ENCODE data around the gene LMF1. TPM values are rescaled to one million over a fixed set of nuclear protein-coding genes. Genes with fewer than 3 reads are reported as not detected.

LMF1 gene
- total RNA-seq, 4 donors from 2014 or later, result 23.2 to 97.8 (median 89.1) TPM

DNA sequence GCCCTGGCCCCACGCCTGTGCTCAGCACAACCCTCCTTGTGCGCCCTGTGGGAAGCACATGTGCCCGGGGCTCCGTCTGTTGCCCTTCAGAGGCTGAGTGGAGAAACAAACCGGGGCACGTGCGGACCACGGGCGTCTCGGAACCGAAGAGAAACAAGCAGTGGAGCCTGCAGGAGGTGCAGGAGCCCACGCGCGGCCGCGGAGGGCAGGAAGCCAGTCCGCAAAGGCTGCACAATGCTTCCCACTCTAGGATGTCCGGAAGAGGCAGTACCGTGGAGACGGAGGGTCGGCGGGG is 94.8 kb downstream of the LMF1 start:
- no peaks in the 10 kb centered on the region for H3K36me3 ChIP-seq
- WGBS, 2 donors, result 92 to 95% methylated on average over 20 of the region's 22 CpGs
- TF ChIP-seq, protein P1, sequence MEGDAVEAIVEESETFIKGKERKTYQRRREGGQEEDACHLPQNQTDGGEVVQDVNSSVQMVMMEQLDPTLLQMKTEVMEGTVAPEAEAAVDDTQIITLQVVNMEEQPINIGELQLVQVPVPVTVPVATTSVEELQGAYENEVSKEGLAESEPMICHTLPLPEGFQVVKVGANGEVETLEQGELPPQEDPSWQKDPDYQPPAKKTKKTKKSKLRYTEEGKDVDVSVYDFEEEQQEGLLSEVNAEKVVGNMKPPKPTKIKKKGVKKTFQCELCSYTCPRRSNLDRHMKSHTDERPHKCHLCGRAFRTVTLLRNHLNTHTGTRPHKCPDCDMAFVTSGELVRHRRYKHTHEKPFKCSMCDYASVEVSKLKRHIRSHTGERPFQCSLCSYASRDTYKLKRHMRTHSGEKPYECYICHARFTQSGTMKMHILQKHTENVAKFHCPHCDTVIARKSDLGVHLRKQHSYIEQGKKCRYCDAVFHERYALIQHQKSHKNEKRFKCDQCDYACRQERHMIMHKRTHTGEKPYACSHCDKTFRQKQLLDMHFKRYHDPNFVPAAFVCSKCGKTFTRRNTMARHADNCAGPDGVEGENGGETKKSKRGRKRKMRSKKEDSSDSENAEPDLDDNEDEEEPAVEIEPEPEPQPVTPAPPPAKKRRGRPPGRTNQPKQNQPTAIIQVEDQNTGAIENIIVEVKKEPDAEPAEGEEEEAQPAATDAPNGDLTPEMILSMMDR (IDR thresholded peaks at IDR 0.05), result no peak
- no peak for TF ChIP-seq POLR2A (IDR thresholded peaks at IDR 0.05)
- H3K9me3 ChIP-seq, result no peaks in the 10 kb centered on the region
- intact Hi-C loops (cut with DNase I), result no loop called here
- DNase-seq, result no peak
- no peaks in the 10 kb centered on the region for H3K4me1 ChIP-seq
- no peak overlapping the region for H3K4me3 ChIP-seq (replicated peaks in 1 of 3)
- no peak overlapping the region for H3K27ac ChIP-seq
- H3K27me3 ChIP-seq, result no peaks in the 10 kb centered on the region

DNA sequence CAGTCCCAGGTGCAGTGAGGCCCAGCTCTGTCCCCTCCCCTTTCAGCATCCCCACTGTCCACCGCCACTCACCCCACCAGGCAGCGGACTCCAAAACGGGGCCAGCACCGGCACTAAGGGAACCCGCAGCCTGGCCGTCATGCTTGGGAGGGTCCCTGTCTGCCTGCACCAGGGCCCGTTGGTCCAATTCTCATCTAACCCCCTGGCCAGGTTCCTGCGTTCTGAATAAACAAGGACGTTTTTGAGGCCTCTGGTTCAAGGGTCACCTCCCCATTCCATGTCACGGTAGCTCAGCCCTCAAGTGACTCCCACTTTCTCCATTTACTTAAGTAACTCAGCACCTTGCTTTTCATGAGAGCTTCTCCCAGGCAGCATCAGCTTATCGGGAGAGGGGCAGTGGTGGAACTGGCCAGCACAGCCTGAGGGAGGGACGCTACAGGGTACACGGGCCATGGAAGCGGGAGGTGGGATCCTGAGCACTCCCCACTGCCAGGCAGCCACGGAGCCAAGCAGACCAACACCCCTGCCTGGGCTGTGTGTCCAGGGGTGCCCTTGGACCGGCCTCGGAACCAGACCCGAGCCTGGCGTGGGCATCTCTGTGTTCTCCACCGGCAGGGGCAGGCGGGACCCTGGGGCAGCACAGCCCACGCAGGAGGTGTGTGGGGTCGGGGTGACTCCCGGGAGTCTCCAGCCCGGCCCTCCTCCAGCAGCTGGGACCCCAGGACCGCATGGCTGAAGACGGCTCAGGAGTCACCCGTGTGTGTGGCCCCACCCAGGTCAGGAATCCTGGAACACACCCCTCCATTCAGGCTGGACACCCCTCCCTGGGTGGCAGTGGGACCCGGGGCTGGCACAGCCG is 95.4 kb downstream of the LMF1 start:
- no peak overlapping the region for H3K4me3 ChIP-seq (replicated peaks in 1 of 3)
- no peaks in the 10 kb centered on the region for H3K27me3 ChIP-seq
- no peak for DNase-seq
- 89 to 91% methylated on average over 14 to 15 of the region's 30 CpGs for WGBS, 2 donors
- no peaks in the 10 kb centered on the region for H3K9me3 ChIP-seq
- TF ChIP-seq POLR2A (IDR thresholded peaks at IDR 0.05), result no peak
- TF ChIP-seq, protein P1 (IDR thresholded peaks at IDR 0.05), result no peak
- no peak overlapping the region for H3K27ac ChIP-seq
- peaks cover 0 to under 1% of the 10 kb centered on the region in 2 donors for H3K36me3 ChIP-seq
- H3K4me1 ChIP-seq, result no peaks in the 10 kb centered on the region
- intact Hi-C loops (cut with DNase I), result no loop called here

DNA sequence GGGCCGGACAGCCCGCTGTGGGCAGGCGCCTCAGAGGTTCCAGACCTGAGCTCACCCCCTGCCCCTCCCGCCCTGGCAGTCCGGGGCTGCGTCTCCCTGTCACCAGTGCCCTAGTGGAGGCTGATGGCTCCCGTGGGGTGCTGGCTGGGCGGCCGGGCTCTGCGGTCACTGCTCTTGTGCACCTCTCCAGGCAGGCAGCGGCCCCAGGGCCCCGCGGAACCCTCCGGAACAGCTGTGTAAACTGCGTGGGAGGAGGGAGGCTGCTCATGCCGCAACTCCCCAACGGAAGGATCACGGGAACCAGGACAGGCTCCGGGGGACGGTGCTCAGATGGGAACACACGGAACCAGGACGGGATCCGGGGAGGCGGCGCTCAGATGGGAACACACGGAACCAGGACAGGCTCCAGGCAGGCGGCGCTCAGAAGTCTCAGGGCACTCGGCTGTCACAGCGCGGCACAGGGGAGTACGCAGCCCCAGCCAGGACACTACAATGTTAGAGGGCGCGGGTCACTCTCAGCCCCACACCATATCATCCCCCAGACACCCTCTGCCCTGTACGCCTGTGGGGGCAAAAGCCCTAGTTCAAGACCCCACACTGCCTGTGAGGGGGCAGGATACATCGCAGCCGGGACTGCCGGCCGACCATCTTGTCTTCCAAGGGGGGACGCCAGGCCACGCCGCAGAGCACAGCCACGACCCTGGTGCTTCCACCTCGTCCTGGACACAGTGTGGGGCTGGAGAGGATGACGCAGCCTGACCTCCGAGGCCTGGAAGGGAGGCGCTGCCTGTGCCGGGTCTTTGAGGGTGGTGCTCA is 96.2 kb downstream of the LMF1 start:
- H3K9me3 ChIP-seq, result no peaks in the 10 kb centered on the region
- H3K36me3 ChIP-seq, result peaks cover 0 to 3% of the 10 kb centered on the region in 2 donors
- H3K27me3 ChIP-seq, result no peaks in the 10 kb centered on the region
- no peak overlapping the region for H3K27ac ChIP-seq
- intact Hi-C loops (cut with DNase I), result no loop called here
- no peaks in the 10 kb centered on the region for H3K4me1 ChIP-seq
- H3K4me3 ChIP-seq (replicated peaks in 1 of 3), result no peak overlapping the region
- TF ChIP-seq, protein P1 (IDR thresholded peaks at IDR 0.05), result no peak
- TF ChIP-seq POLR2A (IDR thresholded peaks at IDR 0.05), result no peak
- DNase-seq, result no peak
- WGBS, 2 donors, result 92 to 93% methylated on average over 40 of the region's 48 CpGs

DNA sequence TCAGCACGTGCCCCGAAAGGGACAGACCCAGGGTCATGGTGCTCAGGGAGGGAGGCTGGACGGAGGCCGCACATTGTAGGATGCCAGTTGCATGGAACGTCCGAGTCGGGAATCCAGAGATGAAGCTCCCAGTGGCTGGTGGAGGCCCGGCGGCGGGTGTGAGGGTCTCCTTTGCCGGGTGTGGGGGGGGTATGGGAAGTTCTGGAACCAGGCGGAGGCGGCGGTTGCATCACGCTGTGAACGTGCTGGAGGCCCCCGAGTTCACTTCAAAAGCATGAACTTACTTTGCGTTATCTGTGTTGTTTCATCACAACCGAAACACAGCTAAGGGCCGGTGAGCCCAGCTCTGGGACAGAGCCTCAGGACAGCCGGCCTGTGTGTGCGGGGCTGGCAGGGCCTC is 96.9 kb downstream of the LMF1 start:
- WGBS, 2 donors, result 91 to 93% methylated on average over 19 to 20 of the region's 22 CpGs
- H3K27me3 ChIP-seq, result no peaks in the 10 kb centered on the region
- no peak overlapping the region for H3K27ac ChIP-seq
- no peak overlapping the region for H3K4me3 ChIP-seq (replicated peaks in 1 of 3)
- H3K4me1 ChIP-seq, result no peaks in the 10 kb centered on the region
- DNase-seq, result no peak
- H3K36me3 ChIP-seq, result peaks cover 0 to 3% of the 10 kb centered on the region in 2 donors
- TF ChIP-seq, protein P1 (IDR thresholded peaks at IDR 0.05), result no peak
- TF ChIP-seq POLR2A (IDR thresholded peaks at IDR 0.05), result no peak
- intact Hi-C loops (cut with DNase I), result no loop called here
- H3K9me3 ChIP-seq, result no peaks in the 10 kb centered on the region

DNA sequence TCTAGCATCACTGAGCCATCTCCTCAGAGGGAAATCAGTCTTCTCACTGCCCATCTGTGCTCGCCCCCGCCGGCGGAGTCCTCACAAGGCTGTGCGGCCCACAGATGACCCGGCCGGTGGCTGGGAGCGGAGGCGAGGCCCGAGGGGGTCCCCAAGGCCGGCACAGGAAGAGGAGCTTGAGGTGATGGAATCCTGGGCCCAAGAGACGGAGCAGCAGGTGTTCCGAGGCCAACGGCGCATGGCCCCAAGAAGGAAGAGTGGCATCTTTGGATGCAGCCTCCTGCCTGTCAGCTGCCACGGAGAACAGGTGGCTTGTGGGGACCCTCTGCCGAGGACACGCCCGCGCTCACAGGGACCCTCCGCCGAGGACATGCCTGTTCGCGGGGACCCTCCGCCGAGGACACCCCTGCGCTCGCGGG is 97.5 kb downstream of the LMF1 start:
- H3K36me3 ChIP-seq, result peaks cover 0 to 3% of the 10 kb centered on the region in 2 donors
- 89 to 93% methylated on average over 17 to 29 of the region's 29 CpGs for WGBS, 2 donors
- TF ChIP-seq, protein P1 (IDR thresholded peaks at IDR 0.05), result no peak
- no peak for TF ChIP-seq POLR2A (IDR thresholded peaks at IDR 0.05)
- intact Hi-C loops (cut with DNase I), result no loop called here
- no peaks in the 10 kb centered on the region for H3K9me3 ChIP-seq
- no peak overlapping the region for H3K4me3 ChIP-seq (replicated peaks in 1 of 3)
- no peak overlapping the region for H3K27ac ChIP-seq
- H3K4me1 ChIP-seq, result no peaks in the 10 kb centered on the region
- H3K27me3 ChIP-seq, result no peaks in the 10 kb centered on the region
- DNase-seq, result no peak
